ENCODE measurements around the gene PPP2R1A. TPM values are rescaled to one million over a fixed set of nuclear protein-coding genes. Genes with fewer than 3 reads are reported as not detected.

PPP2R1A gene
- total RNA-seq, 6 experiments from 2014 or later = 326 to 383 (median 349) TPM

DNA sequence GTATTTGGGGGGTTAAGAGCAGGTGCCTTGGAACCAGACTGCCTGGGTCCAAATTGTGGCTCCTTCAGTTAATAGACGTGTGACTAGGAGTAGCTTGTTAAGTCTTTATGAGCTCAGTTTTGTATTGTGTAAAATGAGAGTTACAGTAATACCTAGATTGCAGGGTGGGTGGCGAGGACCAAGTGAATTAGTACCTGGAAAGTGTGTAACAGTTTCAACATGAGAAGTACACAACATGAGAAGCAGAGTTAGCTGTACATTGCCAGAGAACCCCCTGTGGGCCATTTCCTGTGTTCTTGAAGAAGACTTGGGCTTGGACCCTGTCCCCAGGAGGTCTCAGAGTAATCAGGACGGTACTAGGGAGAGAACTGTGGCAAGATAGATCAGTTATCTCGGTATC, 36.8 kb downstream of the PPP2R1A start:
- no peak overlapping the region for H3K4me3 Mint-ChIP-seq
- no peak overlapping the region for H3K27ac Mint-ChIP-seq
- H3K9me3 Mint-ChIP-seq = no peaks in the 10 kb centered on the region
- peaks cover 65% of the 10 kb centered on the region for H3K36me3 Mint-ChIP-seq (ENCODE audit: low read depth)
- no peak for DNase-seq
- no peaks in the 10 kb centered on the region; the same call in 1 of the 2 replicates for H3K27me3 Mint-ChIP-seq (ENCODE audit: insufficient read depth)
- TF ChIP-seq, protein P1, sequence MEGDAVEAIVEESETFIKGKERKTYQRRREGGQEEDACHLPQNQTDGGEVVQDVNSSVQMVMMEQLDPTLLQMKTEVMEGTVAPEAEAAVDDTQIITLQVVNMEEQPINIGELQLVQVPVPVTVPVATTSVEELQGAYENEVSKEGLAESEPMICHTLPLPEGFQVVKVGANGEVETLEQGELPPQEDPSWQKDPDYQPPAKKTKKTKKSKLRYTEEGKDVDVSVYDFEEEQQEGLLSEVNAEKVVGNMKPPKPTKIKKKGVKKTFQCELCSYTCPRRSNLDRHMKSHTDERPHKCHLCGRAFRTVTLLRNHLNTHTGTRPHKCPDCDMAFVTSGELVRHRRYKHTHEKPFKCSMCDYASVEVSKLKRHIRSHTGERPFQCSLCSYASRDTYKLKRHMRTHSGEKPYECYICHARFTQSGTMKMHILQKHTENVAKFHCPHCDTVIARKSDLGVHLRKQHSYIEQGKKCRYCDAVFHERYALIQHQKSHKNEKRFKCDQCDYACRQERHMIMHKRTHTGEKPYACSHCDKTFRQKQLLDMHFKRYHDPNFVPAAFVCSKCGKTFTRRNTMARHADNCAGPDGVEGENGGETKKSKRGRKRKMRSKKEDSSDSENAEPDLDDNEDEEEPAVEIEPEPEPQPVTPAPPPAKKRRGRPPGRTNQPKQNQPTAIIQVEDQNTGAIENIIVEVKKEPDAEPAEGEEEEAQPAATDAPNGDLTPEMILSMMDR (IDR thresholded peaks at IDR 0.05) = no peak
- H3K4me1 Mint-ChIP-seq (ENCODE audit: low read depth) = peaks cover 15% of the 10 kb centered on the region

DNA sequence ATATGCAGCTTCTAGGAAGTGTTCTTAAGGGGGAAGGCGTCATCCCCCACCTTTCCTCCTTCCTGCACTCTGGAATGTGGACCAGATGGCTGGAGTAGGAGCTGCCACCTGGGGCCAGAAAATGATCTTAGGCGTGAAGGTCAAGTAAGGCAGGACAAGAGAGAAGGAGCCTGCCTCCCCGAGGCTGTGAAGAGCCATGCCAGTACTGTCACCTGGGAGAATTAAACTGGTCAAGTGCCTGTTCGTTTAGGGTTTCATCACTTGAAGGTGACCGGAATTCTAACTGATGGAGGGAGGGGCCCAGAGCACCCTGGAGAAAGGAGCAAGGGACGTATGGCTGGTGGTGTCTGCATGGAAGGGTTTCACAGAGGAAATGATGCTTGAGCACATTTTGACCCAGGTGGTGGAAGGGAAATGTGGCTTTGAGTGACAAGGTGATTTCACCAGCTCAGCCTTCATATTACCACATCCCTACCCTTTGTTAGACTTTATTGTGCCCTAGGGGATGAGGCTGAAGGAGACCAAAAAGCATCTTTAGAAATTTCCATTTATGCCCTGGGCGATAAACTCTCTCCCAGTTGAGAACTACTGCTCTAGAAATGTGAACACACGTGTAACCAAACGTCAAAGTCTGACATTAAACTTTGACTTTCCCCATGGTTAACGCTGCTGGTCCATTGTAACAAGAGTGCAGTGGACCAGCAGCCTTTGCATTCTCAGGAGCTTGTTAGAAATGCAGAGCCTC, 37.5 kb downstream of the PPP2R1A start:
- Mint-ChIP-seq H3K27ac (no peak overlapping the region), H3K9me3 (no peaks in the 10 kb centered on the region)

DNA sequence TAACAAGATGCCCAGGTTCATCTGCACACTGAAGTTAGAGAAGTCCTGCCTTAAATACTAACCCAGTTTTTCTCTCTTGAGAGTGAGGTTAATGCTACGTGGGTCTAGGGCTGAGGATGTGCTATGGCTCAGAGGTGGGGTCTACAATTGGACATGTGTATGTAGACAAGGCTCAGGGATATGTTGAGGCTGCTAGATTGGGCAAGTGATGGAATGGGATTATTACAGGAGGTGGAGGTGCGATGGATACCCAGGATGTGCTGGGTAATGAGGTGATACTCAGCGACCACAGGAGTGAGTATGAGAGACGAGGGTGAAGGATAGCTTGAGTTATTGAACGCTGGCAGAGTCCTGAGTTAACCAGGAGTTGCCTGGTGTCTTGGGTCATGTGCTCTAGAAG, 38.1 kb downstream of the PPP2R1A start:
- Mint-ChIP-seq H3K4me1 (ENCODE audit: low read depth) (peaks cover 15% of the 10 kb centered on the region), H3K9me3 (no peaks in the 10 kb centered on the region), H3K36me3 (ENCODE audit: low read depth) (peaks cover 60% of the 10 kb centered on the region), H3K27ac (no peak overlapping the region), H3K4me3 (no peak overlapping the region), H3K27me3 (ENCODE audit: insufficient read depth) (no peaks in the 10 kb centered on the region; the same call in 1 of the 2 replicates)
- DNase-seq = no peak
- TF ChIP-seq, protein P1 (IDR thresholded peaks at IDR 0.05) = no peak

More for the DNA sequence above, 37.5 kb downstream of the PPP2R1A start:
- Mint-ChIP-seq H3K36me3 (ENCODE audit: low read depth) (peaks cover 66% of the 10 kb centered on the region), H3K4me1 (ENCODE audit: low read depth) (peaks cover 15% of the 10 kb centered on the region), H3K27me3 (ENCODE audit: insufficient read depth) (no peaks in the 10 kb centered on the region; the same call in 1 of the 2 replicates), H3K4me3 (no peak overlapping the region)
- DNase-seq = no peak
- TF ChIP-seq, protein P1 (IDR thresholded peaks at IDR 0.05) = no peak

DNA sequence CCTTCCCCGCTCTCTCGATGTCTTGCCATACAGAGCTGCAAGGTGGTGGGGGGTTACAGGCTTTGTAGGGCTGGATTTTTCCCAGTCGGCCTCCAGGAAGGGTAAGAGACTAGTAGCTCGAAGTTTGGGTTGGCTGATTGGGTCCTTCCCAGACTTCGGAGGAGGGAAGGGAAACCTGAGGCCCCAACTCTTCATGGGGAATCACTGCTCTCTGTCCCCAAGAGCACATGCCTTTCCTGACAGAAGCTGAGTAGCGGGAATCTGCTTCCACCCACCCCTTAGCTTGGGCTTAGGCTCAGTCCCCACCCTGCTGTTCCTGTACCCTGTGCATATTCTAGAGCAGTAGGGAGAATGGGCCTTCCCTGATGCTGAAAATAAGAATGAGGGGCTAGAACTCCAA, 39.7 kb downstream of the PPP2R1A start:
- Mint-ChIP-seq H3K9me3 (no peaks in the 10 kb centered on the region), H3K27me3 (ENCODE audit: insufficient read depth) (no peaks in the 10 kb centered on the region; the same call in 1 of the 2 replicates), H3K36me3 (ENCODE audit: low read depth) (peaks cover 44% of the 10 kb centered on the region), H3K4me3 (no peak overlapping the region), H3K4me1 (ENCODE audit: low read depth) (peaks cover 15% of the 10 kb centered on the region), H3K27ac (no peak overlapping the region)
- TF ChIP-seq, protein P1 (IDR thresholded peaks at IDR 0.05) = no peak
- no peak for DNase-seq

DNA sequence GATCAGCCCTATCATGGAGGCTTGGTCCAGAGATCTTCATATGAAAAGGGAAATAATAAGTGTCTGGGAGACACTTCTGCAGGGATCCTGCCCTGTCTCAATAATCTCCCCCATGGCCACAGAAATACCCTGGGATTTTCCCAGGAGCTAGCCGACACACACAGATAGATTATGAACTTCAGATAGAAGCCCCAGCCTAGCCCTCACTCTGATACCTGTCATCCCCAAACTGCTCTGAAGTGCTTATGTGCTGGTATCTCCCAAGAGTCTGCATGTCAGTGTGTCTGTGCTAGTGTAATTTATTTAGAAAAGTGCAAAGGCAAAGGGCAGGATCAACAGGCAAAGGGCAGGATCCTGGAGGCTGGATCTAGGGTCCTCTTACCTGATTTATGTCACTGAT, 40.8 kb downstream of the PPP2R1A start:
- H3K9me3 Mint-ChIP-seq = no peaks in the 10 kb centered on the region
- no peaks in the 10 kb centered on the region; the same call in 1 of the 2 replicates for H3K27me3 Mint-ChIP-seq (ENCODE audit: insufficient read depth)
- peaks cover 15% of the 10 kb centered on the region for H3K4me1 Mint-ChIP-seq (ENCODE audit: low read depth)
- H3K4me3 Mint-ChIP-seq = no peak overlapping the region
- TF ChIP-seq, protein P1 (IDR thresholded peaks at IDR 0.05) = no peak
- DNase-seq = no peak
- H3K27ac Mint-ChIP-seq = peak overlapping the region; percentile 37
- H3K36me3 Mint-ChIP-seq (ENCODE audit: low read depth) = peaks cover 36% of the 10 kb centered on the region
